Fibroblast of skin of scalp (primary cell): ENCODE data around the gene ABAT.

Source experiments
- DNase-seq: peaks from one replicate; pipeline ENCODE4 v3.0.0-alpha.2; 2013

ABAT gene

DNA sequence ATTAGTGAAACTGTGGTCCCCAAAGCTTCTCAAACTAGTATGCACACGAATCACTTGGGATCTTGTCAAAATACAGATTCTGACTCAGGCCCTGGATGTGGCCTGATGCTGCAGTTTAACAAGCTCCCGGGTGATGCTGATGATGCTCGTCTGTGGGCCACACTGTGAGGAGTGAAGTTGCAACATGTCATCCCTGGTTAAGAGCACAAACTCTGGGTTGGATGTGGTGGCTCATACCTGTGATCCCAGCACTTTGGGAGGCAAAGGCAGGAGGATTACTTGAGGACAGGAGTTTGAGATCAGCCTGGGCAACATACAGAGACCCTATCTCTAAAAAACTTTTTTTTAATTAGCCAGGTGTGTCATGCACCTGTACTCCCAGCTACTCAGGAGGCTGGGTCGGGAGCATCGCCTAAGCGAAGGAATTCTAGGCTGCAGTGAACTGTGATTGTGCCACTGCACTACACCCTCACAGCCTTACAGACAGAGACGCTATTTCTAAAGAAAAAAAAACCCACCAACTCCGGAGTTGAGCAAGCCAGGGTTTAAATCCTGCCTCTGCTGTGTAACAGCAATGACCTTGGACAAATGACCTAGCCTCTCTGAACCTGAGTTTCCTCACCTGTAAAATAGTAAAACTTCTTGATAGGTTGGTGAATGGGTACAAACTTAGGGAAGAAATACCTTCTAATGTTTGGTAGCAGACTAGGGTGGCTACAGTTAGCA is 24.4 kb upstream of the ABAT start:
- no peak for DNase-seq

DNA sequence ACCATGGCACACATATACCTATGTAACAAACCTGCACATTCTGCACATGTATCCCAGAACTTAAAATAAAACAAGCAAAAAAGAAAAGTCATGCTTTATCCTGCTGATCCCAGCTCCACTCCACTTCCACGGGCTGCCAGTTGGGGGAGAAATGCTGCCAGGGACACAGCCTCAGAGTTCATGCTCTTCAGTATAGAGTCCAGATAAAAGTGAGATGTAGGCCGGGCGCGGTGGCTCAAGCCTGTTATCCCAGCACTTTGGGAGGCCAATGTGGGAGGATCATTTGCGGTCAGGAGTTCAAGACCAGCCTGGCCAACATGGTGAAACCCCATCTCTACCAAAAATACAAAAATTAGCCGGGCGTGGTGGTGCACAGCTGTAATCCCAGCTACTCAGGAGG is 22.5 kb upstream of the ABAT start:
- peak; percentile 7 for DNase-seq

DNA sequence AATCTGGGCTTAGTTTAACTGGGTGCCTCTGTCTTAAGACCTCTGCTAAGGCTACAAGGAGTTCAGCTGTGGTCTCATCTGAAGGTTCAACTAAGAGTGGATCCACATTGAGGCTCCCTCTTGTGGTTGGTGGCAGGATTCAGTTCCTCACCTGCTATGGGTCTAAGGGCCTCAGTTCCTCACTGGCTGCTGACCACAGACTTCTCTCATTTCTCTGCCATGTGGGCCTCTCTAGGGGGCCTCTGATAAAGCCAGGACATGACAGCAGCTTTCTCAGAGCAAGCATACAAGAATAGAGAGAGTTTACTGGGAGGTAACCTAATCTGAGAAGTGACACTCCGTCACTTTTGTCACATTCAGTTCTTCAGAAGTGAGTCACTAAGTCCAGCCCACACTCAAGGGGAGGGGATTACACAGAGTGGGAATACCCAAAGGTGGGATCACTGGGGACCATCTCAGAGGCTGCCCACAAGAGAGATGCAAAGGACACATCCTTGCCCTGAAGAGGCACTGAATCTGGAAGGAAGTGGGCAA is 19.2 kb upstream of the ABAT start:
- DNase-seq: peak; percentile 29

DNA sequence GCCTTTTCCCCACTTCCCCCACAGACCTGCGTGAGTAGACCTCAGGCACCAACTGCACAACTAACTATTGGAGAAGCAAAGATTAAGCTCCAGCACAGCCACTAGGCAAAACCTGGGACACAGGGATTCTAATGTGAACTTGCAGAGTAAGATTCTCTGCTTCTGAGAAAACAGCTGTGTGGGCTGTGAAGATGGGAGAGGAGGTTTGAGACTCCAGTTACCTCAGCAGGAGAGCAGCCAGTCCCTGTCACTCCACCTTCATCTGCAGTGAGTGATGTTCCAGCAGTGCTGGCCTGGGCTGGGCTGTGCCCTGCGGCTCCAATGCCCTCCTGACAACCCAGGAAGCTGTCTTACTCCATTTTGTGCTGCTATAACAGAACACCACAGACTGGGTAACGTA is 18.0 kb upstream of the ABAT start:
- no peak for DNase-seq

DNA sequence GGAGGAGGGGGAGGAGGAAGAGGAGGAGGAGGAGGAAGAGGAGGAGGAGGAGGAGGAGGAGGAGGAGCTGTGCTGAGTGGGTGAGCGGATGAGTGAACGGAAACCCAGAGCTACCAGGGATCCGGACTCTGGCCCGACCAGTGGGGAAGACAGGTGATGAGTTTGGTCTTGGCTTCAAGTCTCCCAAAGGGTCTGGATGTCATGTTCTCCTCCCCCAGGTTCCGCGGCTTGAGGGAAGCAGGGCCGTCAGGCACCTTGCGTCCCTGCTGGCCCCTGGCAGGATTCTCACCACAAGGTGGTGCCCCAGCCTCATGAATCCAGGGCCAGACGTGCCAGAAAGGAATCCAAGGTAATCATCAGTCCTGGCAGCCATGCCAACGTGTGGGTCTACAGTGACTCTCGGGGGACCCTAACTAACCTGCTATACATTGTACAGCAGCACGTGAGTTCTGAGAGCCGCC is 13.5 kb upstream of the ABAT start:
- peak; percentile 59 for DNase-seq

DNA sequence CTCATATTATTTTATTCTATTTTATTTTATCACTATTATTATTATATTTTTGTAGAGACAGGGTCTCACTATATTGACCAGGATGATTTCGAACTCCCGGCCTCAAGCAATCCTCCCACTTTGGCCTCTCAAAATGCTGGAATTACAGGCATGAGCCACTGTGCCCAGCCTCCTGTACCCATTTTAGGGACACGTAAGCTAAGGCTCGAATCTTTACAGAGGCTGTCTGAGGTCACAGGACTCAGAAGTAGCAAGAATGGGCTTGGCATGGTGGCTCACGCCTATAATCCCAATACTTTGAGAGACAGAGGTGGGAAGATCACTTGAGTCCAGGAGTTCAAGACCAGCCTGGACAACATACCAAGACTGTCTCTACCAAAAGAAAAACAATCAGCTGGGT is 12.7 kb upstream of the ABAT start:
- no peak for DNase-seq

DNA sequence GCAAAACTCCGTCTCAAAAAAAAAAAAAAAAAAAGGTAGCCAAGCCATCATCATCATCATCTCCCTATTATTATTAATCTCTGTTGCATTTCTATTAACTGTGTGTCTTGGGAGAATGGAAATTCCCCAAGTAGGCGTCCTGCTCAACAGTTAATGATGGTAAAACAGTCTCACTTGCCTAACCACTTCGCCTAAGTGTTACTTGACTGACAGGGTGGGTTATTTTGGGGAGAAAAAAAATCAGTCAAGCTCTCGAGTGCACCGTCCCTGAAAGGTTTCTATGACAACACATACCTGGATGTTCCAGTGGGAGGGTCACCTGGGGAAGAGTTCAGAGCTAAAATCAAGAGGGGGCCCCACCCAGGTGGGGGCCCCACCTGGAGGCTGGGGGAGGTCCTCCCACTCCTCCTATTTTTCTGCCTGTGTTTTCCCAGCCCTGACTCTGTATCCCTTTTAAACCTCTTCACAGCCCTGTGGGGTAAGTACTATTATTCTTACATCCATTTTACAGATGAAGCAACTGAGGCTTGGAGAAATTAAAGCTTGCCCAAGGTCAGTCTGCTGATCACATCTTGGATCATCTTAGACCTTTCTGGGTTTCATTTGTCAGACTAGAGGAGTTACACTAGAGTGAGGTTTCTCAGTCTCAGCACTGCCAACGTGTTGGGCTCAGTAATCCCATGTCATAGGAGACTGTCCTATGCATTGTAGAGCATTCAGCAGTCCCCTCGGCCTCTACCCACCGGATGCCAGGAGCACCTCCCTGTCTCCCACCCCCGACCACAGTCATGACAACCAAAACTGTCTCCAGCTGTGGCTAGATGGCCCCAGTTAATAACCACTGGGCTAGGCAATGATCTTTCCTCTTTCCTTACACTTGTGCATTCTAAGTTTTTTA is 11.0 kb upstream of the ABAT start:
- DNase-seq: no peak

DNA sequence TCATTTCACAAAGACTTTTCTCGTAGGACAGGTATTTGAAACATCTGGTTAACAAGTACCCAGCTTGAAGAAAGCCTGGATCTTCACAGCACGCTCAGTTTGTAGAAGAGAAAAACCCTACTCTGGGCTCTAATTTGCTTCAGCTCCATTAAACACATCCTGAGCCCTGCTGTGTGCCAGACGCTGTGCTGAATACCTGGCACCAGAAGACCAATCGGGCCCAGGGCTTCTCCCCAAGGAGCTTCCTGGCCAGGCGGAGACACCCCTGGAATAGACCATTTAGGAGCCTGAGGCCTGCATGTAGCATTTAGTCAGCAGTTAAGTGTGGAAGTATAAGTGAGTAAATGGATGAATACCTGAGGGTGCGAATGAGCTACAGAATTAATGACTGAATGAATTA is 8.9 kb upstream of the ABAT start:
- DNase-seq: no peak

DNA sequence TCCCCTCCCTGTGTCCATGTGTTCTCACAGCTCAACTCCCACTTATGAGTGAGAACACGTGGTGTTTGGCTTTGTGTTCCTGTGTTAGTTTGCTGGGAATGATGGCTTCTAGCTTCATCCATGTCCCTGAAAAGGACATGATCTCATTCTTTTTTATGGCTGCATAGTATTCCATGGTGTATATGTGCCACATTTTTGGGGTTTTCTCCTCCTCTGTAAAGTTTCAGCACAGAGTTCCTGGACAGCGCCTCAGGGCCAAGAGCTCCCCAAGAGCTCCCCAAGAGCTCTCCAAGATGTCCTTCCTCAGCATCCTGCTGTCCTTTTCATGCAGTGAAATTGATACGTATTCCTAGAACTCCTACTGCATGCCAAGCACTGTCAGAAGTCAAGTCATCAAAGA is 6.9 kb upstream of the ABAT start:
- no peak for DNase-seq

DNA sequence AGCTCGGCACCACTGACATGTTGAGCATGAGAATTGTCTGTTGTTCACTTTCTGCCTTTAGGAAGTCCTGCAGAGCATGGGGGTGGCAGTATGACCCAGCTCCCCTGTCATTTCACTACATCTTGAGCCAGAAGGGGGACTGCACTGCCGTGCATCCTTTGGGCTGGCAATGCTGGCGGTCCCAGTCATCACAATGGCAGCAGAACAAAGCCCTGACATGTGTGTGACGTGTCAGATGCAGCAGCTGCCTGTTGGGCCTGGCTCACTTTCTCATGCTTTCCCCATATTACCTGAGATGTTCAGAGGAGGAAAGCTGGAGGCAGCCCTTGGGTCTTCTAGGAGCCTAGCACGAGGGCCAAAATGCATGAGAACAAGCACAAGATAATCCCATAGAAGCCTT is 6.3 kb upstream of the ABAT start:
- no peak for DNase-seq

DNA sequence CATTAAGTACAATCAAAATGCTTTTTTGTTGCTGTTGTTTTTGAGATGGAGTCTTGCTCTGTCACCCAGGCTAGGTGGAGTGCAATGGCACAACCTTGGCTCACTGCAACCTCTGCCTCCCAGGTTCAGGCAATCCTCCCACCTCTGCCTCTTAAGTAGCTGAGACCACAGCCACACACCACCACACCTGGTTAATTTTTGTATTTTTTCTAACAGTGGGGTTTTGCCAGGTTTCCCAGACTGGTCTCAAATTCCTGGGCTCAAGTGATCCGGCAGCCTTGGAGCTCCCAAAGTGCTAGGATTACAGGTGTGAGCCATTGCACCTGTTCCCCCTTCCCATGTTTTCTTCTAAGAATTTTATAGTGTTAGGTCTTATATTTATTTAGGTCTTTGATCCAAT is 4.9 kb upstream of the ABAT start:
- no peak for DNase-seq

DNA sequence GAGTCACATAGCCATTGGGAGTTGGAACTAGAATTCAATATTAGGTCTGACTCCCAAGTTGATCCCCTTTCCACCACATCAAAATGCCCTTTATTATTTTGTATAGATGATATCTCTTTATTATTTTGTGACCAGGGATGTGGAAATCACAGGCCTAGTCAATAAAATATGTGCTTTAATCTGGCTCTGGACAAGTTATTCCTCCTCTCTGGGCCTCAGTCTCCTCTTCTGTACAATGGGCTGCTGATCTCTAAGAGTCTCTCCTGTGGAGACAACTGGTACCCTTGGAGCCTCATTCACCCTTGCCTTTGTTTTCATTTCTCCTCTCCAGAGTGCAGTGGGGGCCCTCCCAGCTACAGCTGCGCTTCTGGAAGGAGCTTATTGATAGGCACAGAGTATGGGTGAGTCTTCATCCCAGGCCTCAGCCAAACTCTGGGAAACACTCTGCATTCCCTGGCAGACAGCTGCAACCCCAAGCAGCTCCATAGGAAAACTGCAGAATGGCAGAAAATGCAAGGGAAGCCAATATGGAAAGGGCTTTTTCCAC is 4.3 kb upstream of the ABAT start:
- DNase-seq: no peak

DNA sequence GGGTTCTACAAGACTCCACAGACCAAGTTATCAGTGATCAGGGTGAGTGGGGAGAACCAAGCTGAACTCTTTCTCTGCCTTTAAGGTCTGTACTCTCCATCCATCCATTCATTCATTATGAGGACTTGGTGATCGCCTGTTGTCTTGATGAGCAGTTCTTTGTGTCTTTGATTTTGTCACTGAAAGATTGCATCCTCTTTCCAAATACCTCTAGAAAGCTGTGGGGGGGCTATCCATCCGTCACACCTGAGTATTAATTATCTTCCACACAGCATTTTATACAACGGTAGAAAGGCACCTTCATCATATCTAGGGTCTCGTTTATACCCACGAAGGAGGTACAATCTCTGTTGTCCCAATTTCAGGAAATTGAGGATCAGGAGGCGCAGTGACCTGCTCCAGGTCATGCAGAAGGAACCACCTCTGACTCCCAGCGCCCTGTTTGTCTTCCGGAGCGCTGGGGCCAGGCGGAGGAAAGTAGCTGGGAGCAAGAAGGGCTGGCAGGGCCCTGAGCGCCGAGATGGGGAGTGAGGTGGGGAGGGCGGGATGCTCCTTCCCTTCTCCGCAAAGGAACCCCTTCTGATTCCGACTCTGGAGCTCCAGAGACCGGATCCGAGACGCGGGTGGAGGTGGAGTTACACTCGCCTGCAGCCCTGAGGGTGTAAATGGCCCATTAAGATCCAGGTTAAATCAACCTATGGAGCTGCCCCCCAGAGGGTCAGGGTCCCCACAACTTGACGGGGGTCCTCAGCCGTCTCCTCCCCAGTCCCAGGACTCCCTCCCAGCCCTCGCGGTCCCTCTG is 605 bp upstream of the ABAT start:
- no peak for DNase-seq

DNA sequence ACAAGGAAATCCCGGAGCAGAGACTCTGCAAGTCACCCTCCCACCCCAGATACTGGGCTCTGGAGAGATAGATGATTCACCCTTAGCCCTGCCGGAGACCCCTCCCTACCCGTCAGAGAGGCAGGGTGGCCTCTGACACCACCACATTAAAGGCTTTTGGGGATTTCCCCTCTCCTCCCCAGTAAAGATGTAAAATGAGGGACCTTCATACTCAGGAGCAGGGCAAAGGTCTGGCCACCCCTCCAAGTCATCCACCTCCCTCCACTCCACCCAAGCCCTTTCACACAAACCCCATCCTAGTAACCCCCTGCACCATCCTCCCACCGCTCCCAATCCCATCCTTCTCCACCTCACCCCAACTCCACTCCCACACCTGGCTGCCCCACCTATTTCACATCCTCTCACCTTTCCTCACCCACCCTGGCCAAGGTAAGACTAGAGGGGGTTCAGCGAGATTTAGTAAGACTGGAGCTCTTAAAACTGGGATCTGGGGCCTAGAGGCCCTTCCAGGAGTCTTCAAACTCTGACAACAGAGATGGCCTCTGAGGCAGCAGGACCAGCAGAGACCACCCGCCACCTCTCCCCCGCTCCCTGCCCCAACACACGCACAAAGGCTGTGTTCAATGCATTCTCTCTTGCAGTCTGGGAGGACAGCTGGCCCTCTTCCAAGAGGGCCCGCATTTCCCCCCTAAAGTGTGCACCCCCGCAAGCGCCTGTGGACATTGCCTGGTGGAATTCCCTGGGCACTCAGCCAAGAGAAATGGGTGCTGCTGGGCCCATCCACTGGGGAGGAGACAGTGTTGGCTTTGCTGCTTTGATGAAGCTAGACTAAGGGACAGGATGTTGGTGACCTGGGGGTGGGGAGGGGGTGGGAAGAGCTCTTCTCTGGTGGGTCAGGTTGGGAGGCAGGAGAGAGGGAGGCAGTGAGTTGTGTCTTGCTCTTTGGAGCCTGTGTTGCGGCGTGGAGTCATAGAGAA is 1.1 kb downstream of the ABAT start:
- peak; percentile 17 for DNase-seq

DNA sequence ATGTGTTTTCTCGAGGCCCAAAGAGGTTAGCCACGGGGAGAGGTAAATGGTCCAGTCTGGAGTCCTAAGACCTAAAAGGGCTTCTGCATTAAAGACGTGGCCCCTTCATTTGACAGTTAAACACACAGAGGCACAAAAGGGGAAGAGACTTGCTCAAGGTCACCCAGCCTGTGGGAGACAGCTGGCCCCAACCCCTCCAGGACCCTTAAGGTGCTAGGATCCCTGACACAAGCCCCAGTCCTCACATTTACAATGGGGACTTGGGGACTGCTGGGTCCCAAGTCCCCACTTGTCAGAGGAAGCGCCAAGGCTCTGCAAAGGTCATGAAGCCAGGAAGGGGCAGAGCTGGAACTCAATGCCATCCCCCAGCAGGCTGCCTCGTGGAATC is 1.7 kb downstream of the ABAT start:
- no peak for DNase-seq

DNA sequence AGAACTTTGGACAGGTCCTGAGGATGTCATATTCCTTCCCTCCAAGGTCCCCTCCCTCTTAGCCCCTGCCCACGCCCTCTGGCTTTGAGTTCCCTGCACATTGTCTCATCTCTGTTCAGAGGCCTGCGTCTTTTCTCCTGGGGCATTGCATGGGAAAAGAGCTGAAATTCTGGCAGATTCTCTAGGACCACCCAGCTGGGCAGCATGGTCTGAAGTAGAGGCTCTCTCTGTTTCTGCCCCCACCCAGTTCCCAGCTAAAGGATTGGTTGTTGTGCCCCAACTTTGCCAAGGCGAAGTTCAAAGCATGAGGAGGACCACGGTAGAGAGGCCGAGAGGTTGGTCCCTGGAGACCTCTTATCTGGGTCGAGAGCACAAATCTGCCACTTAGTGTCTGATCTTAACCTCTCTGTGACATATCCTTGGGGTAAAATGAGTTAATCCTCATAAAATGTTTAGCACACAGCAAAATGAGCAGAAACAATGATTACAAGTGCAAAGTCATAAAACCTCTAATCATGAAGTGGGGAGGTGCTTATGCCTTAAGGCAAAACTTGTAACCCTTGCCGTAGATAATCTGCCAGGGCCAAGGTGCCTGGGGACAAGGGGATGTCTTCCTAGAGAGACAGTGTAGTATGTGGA is 2.4 kb downstream of the ABAT start:
- no peak for DNase-seq

DNA sequence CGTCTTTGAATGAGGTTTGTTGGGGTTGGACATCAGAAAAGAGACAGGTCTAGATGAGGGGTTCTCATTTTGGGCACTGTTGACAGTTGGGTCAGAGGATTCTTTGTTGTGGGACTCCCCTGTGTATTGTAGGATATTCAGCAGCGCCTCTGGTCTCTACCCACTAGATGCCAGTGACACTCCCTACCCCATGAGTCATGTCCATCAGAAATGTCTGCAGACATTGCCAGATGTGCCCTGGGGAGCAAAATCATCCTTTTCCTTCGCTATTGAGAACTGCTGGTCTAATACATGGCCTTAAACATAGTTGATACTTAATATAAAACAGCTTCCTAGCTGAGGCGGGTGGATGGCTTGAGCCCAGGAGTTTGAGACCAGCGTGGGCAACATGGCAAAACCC is 3.1 kb downstream of the ABAT start:
- peak; percentile 59 for DNase-seq

DNA sequence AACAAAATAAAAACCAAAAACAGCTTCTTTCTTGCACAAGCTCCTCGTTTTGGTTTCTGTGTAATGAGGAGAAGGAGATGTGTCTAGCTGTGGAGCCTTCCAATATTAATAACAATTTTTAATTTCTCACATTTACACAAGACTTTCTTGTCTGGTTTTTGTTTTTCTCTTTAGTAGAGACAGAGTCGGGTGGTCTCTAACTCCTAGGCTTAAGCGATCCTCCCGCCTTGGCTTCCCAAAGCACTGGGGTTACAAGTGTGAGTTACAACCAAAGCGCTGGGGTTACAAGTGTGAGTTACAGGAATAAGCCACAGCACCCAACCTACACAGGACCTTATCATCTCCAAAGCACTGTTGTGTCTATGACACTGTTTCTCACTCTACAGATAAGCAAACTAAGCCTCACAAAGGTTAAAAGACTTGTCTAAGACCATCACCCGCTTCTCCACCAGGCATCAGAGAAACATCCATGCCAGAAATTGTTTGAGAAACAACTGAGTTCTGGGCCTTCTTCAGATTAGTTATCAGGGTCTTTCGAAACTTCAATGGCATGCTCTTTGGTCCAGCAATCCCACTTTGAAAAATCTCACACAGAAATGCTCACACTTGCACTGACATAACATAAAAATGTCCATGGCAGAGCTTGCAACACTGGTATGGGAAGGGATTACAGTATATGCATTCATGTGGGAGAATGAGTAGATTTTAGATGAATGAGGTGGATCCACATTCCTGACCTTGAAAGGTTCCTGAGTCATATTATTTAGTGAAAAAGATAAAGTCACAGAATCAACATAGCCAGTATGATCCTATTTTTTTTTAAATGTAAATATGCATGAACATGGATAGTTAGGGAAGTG is 3.9 kb downstream of the ABAT start:
- peak; percentile 56 for DNase-seq

DNA sequence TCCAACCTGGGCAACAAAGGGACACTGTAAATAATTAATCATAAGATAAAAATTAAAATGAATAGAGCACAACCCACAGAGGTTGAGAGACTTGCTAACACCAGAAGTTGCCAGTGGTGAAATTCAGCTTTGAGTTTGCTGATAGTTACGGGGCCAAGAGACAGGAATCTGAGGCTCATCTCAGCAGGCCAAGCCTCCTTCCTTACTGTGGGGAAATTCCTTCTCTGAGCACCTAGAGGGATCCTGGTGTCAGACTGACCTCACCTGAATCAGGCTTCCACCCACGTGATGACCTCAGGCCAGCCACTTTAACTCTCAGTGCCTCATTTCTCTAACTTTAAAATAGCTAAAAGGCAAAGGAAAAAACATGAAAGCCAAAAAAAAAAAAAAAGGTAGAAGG is 4.7 kb downstream of the ABAT start:
- no peak for DNase-seq
